Stimulated activated naive CD4-positive, alpha-beta T cell (primary cell): ENCODE results near the gene PXYLP1.

Source experiments
- DNase-seq, 6 experiments: peaks; one replicate each; lab custom pipeline; 2025; lab: John Stamatoyannopoulos, UW

PXYLP1 gene

DNA sequence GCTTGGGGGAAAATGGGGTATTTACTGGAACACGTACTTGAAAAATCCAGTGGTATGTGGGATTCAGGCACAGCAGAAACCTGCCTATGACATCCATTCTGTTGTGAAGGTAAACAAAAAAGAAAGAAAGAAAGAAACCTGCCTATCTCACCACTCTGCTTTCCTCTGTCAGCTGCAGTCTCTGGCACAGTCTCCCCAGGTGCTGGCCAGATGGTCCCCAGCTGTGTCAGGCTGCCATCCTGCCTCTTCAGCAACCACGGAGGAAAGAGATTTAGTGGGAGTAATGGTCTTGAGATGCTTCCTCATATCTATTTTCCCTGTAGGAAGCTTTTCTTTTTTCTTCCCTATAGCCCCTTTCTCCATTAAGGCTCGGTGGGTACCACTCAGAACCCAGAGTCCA, 2.5 kb upstream of the PXYLP1 start:
- no peak for DNase-seq

DNA sequence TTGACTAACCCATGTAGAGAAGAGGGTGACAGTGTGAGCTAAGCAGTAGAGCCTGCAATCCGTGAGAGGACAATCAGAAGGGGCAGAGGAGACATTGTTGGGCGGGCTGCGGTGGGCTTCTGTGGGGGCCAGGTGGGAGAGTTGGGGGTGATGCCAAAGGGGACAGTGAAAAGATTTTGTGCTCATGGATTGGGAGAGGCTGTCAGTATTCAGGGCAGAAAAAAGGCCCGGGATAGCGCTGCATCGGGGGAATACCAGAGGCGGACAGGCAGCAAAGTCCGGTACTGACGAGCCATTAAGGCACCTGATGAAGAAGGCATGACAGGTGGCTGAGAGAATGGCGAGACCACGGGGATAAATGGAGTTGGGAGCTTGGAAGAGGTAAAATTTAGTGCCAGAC, 1.3 kb upstream of the PXYLP1 start:
- no peak for DNase-seq

DNA sequence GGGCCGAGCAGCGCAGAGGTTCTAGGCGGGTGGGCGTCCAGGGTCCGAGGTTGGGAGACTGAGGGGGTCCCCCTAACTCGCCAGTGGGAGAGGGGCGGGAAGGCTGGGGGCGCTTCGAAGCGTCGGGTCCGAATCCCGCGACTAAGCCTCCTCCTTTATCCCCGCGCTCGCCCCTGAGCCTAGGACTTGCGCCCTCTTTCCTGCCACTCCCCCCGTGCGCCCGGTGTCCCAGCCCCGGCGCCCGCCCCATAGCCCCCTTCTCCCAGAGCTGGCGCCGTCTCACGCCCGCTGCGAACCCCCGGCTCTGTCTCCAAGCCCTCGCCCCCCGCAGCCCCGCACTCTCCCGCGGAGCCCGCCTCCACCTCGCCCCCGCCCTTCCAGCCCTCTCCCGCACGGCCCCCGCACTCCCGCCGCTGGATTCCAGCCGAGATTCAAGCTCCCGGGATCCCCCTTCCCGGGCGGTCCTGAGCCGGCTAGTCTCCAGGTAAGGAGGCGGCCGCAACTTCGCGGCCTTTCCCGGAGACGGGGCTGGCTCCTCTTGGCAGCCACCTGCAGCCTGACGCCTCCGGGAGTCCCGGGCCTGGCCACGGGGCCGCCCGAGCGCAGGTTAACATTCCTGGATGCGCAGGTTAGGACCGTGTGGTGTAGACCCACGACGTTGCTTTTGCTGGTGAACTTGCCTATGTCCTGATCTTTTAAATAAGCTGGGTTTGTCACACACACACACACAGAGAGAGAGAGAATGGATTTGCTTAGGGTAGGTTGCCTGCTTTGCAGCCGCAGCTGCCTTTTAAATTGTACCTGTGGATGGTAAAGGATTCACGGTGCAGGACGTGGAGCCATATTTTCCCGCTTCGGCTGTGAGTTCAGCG, 563 bp downstream of the PXYLP1 start:
- peak in 4 of 6 experiments; percentile 27 to 47 (median 41) for DNase-seq

DNA sequence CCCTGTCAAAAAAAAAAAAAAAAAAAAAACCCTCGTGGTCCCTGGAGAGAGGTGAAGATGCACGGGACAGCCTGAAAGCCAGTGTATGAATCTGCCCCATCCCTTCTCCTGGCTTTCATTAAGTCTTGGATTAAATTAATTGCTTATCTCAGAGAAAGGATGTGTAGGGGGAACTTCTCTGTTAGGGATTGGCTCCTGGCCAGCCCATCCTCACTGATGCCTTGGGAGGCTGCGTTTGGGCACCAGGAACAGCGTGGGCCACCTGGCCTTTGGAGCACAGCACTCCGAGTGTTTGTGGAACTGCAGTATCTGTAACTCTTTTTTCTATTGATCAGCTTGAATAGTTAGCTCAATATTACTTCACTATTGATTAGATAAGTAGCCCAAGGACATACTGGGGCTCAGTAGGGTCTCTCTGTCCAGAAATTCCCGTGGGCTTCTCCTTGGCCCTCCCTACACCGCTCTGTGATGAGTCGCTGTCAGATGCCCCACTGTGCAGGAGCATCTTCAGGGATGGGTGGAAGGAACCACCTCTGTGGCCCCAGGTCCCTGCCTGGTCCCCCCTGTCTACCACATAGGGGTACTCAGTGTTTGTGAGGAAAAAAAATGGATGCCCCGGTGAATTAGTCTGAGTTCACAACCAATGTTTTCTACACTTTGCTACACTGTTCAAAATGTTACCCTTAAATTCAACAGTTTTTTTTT, 2.0 kb downstream of the PXYLP1 start:
- no peak for DNase-seq

DNA sequence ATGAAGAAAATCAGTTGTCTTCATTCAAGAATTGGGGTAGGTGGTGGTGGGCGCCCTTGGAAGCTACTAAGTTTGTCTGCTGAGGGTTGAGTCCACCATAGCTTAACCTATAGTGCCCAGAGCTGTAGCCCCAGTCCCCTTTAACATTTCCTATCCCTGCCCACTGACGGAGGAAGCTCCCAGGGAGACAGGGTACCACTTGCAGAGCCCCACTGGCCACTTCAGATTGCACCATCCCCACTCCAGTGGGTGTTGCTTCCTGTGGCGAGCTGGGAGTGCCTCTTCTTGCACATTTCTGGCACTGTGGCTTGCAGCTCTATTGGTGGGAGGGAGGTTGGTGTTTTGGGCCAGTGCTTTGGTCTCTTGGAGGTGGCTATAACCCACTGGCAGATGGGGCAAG, 2.7 kb downstream of the PXYLP1 start:
- DNase-seq, result no peak

DNA sequence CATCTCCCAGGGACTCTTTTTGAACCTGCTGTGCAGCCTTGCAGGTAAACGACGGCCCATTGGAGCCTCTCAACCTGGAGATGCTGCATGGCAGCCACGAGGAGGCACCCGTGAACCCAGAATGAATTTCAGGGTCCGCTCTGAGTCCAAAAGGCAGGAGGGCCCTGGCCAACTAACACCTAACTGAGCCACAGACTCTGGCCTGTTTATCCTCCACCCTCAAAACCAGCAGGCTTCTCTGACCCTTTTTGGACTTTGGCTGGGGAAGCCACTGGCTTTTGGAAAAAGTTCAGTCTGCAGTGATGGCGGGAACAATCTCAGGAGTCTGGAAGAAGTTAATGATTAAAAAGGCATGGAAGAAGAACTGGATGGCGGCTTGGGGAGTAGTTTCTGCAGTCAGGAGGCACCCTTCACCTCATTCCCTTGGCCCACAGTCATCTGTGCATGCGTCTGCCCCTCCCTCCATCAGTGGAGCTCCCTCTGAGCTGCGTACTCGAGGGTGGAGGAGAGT, 4.1 kb downstream of the PXYLP1 start:
- peak in 1 of 6 experiments; percentile 17 for DNase-seq

DNA sequence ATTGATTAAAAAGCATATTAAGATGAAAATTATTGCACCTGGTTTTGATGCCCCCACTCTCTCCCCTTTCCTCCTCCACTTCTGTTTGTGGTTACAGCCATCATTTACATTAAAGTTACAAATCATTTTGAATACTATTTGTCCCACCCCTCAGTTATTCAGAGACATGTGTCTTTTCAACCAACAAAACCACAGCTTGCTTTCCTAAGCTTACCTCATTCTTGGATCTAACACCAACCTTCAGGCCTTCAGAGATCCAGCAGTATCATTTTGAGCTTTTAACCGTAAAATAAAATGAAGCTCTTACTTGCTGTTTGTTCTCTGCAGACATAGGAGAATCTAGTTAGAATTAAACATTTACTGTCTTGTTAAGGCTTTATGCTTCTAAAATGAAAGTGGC, 4.7 kb downstream of the PXYLP1 start:
- no peak for DNase-seq

DNA sequence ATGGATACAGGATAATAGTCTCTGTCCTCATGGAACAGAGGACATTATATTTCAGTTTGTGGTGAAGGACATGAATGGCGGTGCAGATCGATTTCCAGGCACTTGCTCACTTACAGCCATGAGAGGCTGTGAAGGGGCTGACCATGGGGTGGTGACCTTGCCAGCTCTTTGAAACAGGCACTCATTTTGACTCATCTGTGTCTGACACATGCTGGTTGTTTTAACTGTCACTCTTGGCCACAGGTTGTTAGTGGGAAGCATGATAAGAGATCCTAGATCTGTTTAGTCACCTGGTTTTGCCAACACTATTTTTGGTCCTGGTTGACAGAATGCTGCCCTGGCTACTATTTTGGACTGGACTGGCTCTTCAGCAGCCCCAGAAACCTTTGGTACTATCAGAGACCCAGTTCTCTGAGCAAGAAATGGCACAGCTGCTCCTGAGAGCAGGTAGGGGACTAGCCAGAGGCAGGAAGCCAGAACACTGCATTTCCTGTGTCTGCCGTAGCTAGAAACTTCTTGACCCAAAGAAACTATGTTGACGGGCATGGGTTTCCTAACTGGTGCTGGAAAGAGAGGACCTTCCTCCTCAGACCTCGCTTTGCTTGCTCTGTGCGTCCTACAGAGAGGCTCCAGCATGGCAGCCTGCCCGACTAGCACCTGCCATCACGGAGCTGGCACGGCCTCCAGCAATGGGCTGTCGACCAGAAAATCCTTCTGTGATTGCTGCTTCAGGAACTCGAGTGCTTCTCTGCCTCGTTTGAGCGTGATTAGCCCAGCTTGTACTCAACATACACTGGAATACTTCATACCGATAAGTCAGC, 6.3 kb downstream of the PXYLP1 start:
- DNase-seq, result peak in 2 of 6 experiments; percentile 10 to 23

DNA sequence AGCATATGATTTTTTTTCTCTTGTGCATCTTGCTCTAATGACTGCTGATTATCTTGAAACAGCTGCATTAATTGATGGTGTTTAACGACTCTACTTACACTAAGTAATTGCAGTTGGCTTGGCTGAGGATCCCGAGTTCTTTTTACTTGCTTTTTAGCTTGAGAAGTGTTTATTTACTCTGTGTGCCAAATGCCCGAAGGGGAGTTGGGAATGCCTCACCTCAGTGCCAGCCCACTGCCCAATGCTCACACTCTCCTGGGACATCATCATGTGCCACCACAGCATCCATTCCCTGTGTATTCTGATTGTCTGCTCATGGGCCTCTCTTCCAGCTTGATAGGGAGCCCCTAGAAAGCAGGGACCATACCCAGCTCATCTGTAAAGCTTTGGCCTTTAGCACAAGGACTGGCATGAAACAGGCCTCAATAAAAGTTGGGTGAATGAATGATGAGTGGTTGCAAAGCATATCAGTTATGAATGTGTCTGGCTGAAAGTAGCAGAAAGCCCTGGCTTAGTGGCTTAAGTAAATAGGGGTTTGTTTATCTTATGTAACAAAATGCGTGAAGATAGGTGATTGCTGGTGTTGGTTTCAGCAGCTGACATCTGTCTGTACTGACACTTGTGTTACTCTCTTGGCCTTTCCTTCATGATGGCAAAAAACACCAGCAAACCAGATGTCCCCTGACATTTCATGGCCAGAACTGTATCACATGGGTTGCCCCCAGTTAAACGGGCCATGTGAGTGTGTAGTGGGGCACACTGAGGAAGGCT, 8.1 kb downstream of the PXYLP1 start:
- no peak for DNase-seq

DNA sequence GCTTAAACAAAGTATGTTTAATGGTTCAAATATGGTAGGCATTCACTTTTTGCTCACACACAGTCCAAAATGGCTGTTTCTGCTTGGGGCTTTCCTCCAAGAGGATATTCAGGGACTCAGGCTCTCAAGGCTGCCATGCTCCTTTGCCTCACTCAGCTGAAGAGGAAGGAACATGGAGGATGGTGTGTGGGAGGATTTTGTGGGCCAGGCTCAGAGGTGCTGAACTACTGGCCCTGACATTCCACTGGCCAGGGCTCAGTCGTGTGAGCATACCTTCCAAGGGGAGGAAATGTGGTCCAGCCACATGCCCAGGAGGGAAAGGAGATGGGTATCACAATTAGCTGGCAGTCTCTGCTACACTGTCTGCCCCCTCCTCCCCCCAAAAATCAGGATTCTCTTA, 8.7 kb downstream of the PXYLP1 start:
- DNase-seq, result no peak

DNA sequence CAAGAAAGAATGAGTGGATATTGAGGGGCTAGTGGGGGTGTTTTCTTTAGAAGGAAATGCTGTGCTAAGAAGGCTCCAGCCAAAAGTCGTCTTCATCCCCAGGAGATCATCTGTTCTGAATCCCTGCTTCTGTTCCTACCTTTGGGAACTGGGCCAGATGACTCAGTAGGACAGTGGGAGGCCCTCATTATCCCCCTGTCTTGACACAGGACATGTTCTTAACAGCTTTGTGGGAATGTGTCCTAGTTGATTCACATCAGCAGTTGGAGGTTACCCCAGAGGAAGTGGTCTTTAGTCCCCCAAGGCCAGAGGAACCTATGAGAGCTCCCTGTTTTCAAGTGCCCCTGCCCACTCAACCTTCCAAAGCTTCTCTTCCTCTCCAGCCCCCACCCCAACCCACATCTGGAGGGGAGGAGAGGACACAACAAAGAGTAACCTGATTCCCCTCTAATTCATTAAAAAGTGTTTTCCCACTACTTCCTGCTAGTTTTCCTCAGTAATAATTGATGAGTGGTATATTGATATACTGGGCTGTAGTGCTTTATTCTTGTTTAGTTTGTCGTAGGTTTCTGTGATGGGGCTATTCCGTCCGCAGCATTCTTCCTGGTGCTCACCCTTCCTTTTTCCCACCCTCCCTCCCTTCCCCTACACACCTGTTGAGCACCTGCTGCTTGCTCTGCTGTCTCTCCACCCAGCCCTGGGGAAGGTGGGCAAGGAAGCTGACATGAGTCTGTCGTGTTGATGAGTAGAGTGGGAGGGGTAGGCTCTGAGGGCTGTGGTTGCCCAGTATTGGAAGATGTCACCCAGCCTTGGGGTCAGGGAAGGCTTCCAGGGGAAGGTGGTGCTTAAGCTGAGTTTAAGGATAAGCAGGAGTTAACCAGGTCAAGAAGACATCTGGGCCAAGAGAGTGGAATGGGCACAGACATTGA, 9.3 kb downstream of the PXYLP1 start:
- DNase-seq, result no peak

DNA sequence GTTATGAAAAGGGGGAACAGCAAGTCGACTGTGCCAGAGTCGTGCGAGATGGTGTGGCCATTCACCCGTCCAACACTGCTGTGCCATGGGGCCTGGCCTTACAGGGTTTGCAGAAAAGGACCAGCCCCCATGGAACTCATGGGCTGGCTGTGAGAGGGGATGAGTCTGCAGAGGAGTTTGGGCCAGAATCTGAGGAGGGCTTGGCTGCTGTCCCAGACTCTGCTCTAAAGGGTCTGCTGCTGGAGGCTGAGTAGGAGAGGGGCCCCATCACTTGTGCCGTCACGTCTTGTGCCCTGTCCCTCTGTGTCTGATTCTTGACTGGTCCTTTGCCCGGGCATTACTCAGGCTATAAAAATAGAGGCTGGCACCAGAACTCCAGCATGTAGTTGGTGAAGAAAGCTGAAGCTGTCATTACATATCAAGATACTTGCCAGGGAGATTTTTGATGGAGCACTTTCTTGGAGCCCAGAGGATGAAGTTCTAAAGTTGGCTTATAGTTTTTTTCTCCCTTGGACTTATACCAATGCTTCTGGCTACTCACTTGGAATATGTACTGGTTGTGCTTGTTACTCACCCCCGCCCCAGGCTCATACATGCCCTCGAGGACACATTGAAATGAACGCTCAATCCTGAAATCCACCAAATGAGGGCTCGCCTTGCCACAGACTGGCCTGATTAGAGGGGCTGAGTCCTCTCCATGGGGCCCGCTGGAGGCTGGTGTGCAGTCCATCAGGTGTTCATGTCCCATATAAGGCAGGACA, 10.2 kb downstream of the PXYLP1 start:
- no peak for DNase-seq

DNA sequence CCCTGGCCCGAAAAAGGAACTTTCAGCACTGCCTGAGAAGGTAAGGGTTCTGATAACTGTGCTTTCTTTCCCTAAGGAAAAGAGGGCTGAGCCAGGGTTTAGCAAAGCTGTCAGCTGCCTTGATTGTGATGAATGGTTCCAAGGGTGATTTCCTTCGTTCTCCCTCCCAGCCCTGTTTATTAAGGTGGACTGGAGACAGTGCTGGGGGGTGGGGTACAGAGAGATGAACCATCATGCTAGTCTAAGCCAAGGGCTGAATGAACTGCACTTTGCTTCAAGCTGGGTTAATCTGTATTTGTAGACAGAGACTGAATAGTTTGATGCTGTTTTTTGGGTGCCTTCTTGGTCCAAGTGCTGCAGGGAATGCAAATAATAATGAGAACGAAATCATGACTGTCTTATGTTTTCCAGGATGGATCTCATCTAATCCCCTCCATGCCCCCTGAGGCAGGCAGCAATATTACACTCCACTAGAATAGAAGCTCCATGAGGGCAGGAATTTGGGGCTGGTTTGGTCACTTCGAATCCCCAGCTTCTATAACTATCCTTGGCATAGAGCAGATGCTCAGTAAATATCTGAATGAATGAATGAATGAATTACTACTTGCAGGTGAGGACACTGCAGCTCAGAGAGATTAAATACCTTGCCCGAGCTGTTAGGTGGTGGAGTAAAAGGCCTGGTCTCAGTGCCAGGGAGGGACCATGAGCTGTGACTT, 10.9 kb downstream of the PXYLP1 start:
- no peak for DNase-seq

DNA sequence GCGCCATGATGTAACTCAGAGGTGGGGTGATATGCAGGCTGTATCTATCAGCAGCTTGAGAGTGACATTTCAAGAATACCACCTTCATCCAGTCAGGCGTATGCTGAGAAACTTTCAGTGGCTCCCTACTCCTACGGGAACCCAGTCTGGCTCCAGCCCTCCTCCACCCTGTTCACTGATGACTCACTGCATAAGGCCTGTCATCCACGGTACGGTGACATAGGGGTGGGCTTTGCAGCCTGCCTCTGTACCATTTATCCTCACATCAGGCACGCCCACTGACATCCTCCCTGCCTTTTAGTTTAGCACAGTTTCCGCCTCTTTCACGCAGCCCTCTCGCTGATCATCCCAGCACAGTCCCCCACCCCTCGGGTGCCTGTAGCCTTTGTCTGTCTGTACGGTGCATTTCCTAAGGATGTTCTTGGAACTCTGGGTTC, 11.7 kb downstream of the PXYLP1 start:
- peak; percentile 44 to 63 (median 53) for DNase-seq

DNA sequence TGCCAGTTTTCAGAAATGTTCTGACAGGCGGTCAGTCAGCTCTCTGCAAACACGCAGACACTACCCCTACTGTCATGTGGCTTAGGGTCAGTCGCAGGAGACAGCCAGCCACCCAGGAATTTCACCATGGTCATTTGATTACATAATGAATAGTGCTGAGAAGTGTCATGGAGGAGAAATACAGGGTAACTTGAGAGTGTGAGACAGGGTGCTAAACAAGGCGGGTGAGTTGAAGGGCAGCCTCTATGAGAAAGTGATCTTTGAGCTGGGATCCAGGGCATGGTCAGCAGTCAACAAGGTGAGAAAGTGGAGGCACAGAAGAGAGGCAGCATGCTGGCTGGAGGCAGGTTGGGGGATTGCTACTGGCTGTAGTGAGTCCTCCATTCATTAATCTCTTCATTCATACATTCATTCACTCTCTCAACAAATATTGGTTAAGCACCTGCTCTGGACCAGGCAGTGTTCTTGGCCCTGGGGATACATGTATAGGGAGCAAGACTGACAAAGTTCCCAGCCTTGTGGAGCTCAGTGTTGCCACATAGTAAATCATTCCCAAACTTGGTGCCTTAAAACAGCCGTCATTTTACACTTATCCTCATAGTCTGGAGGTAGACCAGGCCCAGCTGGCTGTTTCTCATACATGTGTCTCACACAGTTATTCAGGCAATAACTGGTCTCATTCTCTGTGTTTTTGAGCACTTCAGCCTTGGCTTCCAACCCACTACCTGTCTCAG, 14.8 kb downstream of the PXYLP1 start:
- DNase-seq, result no peak

DNA sequence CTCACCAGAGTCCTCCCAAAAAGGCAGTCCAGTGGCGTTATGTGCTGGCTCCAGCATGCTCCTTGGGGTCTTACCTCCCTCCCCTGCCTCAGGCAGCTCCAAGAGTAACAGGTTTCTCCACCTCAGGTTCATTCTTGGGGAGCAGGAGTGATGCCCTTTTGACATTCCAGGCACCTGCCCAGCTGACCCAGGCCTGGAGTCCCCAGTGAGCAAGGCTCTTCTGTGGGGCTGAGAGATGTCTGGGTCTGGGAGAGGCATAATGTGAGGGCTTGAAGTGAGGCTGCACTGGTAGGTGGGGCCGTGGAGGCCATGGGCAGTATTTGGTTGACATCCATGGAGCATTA, 15.3 kb downstream of the PXYLP1 start:
- no peak for DNase-seq

DNA sequence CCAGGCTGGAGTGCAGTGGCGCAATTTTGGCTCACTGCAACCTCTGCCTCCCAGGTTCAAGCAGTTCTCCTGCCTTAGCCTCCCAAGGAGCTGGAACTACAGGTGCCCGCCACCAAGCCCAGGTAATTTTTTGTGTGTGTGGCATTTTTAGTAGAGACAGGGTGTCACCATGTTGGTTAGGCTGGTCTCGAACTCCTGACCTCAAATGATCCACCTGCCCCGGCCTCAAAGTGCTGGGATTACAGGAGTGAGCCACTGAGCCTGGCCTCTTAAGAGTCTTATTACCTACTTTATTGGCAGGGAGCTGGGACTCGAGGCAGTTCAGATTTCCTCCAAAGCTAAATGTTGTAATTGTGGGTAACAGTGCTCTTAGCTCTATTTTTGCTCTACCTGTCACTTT, 16.4 kb downstream of the PXYLP1 start:
- DNase-seq, result no peak

DNA sequence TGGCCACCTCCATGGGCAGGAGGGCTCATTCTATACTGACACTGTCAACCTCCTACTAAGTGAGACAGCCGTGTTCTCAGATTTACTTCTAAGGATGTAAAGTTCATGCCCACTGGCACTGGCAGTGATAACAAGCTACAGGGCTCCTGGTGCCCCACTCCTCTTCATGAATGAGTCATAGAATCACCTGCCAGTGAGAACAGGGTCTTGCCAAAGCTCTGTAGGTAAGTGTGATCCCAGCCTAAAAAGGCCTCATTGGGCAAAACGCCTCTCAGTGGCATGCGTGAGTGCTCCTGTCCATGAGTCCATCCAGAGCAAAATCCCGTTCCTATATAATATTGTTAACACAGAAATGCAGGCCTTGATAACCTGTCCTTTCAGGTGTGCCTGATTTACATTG, 17.4 kb downstream of the PXYLP1 start:
- no peak for DNase-seq
